Mononuclear cell (primary cell): ENCODE data around the gene HUWE1. TPM values are rescaled to one million over a fixed set of nuclear protein-coding genes. Genes with fewer than 3 reads are reported as not detected.

ENCODE experiments used
- H3K27me3 ChIP-seq: 2 replicates; pipeline ENCODE4 v1.6.0; 2011; ENCODE audit warnings: low read length, control low read depth; ENCODE audit not compliant: insufficient read depth
- H3K4me1 ChIP-seq: 2 replicates; pipeline ENCODE4 v1.5.1; 2011; ENCODE audit warnings: mild to moderate bottlenecking, low read length, control low read depth; ENCODE audit not compliant: insufficient read depth
- H3K4me3 ChIP-seq: 2 replicates; pipeline ENCODE4 v1.5.1; 2011; ENCODE audit warnings: mild to moderate bottlenecking, low read length, moderate library complexity
- H3K9me3 ChIP-seq: 2 replicates; pipeline ENCODE4 v1.5.1; 2011; ENCODE audit warnings: low read depth, mild to moderate bottlenecking, control low read depth, low read length
- total RNA-seq: library from RNA; depleted of rRNA; stranded (reverse); fragments of >200 nt; gene quantifications from one replicate; pipeline ENCODE4 v1.2.3, GENCODE V29; 2012

The HUWE1 gene
- total RNA-seq, 1 donor = 72.2 TPM

DNA sequence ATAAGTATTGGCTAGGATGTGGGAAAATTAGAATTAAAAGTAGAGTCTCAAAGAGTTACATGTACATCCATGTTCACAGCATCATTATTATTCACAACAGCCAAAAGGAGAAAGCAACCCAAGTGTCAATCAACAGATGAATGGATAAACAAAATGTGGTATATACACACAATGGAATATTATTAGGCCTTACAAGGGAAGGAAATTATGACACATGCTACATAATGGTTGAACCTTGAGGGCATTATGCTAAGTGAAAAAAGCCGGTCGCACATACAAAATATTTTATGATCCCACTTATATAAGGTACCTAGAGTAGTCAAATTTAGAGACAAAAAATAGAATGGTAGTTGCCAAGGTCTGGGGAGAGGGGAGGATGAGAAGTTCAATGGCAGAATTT lies 80.1 kb downstream of the HUWE1 start:
- Histone ChIP-seq H3K27me3 (no peaks in the 10 kb centered on the region), H3K9me3 (no peaks in the 10 kb centered on the region), H3K4me1 (no peaks in the 10 kb centered on the region), H3K4me3 (no peak overlapping the region)

GRCh38 chrX:53605004-53605403 lies 81.5 kb downstream of the HUWE1 start:
- no peaks in the 10 kb centered on the region for H3K4me1 ChIP-seq
- H3K4me3 ChIP-seq = no peak overlapping the region
- H3K9me3 ChIP-seq = no peaks in the 10 kb centered on the region

DNA sequence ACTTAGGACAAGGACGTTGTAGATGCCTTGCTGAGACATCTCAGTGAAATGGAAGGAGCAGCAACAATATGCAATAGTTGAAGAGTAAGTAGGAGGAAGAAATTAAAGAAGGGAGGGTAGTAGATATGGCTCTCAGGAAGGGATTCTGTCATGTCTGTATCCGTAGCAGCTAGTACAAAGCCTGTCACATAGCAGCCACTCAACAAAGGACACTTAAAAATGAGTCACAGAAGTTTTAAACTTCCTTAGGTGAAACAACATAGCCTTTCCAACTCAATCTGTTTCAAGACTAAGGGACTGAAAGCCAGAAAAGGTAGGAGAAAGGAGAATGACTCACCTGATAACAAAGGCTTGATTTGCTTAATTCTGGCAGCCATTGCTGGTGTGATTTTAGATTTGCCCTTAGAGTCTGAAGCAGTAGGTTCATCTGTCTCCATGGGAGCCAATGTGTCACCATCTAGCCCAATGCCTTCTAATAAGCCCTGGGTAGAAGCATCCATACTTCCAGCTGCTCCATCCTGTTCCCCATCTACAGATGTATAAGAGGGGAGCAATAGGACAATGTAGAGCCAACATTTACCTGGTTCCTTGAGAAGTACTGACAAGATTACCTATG lies 86.6 kb downstream of the HUWE1 start:
- H3K4me3 ChIP-seq = no peak overlapping the region
- peaks cover 4% of the 10 kb centered on the region for H3K4me1 ChIP-seq
- H3K9me3 ChIP-seq = no peaks in the 10 kb centered on the region
- H3K27me3 ChIP-seq = no peaks in the 10 kb centered on the region

More at GRCh38 chrX:53605004-53605403, 81.5 kb downstream of the HUWE1 start:
- no peaks in the 10 kb centered on the region for H3K27me3 ChIP-seq

- Histone ChIP-seq H3K9me3 (no peaks in the 10 kb centered on the region), H3K4me1 (peaks cover 4% of the 10 kb centered on the region), H3K4me3 (no peak overlapping the region), H3K27me3 (no peaks in the 10 kb centered on the region)
These were observed 88.3 kb downstream of the HUWE1 start for GRCh38 chrX:53598169-53598568.

- Histone ChIP-seq H3K27me3 (no peaks in the 10 kb centered on the region), H3K4me3 (no peak overlapping the region), H3K4me1 (peaks cover 4% of the 10 kb centered on the region), H3K9me3 (no peaks in the 10 kb centered on the region)
These were observed 91.2 kb downstream of the HUWE1 start for GRCh38 chrX:53595266-53595810.

- Histone ChIP-seq H3K4me1 (peaks cover 4% of the 10 kb centered on the region), H3K9me3 (no peaks in the 10 kb centered on the region), H3K4me3 (no peak overlapping the region), H3K27me3 (no peaks in the 10 kb centered on the region)
These were observed 92.2 kb downstream of the HUWE1 start for GRCh38 chrX:53594354-53594753.

DNA sequence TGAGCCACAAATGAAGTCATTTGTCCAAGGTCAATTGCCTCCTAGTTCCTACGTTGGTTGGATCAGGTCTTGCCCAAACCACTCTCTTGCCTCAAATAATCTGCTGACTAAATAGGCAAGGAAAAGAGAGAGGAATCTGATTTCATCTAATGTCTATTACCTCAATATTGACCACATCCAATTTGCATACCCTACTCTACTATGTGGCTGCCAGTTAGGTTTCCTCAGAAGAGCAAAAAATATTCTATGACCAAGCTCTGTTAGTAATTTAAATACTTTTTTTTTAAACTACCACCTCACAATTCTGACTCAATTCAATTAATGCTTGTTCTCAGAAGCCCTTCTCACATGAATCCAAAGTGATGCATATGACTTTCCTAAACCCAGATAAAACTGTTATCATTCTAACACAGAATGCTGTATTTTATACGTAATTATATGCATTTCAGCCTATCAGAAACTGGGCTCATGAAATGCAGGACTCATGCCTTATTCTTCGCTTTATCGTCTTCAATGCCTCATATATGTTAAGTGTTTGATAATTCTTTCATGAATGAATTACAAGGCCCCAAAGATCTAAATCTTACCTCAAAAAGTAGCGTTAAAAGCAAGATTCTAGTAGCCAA lies 98.6 kb downstream of the HUWE1 start:
- Histone ChIP-seq H3K9me3 (no peaks in the 10 kb centered on the region), H3K27me3 (no peaks in the 10 kb centered on the region), H3K4me3 (no peak overlapping the region), H3K4me1 (no peaks in the 10 kb centered on the region)

DNA sequence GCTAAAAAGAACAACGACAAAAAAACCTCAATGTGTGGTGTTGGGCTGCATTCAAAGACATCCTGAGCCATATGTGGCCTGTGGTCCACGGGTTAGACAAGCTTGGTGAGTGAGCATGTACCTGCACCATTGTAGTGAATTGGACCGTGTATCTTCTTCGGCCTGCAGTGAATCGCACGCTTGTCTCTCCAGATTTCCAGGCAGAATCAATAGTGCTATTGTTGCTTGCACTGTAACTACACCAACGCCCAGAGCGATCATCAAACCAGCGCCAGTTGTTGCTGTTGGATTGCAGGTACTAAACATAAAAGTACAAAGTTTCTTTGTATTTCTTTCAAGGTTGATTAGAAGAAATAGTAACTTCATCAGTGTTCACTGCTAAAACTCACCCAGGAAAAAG lies 101.6 kb downstream of the HUWE1 start:
- no peaks in the 10 kb centered on the region for H3K9me3 ChIP-seq
- no peaks in the 10 kb centered on the region for H3K27me3 ChIP-seq
- H3K4me3 ChIP-seq = no peak overlapping the region
- H3K4me1 ChIP-seq = no peaks in the 10 kb centered on the region

- Histone ChIP-seq H3K4me1 (no peaks in the 10 kb centered on the region), H3K4me3 (no peak overlapping the region)
These were observed 102.9 kb downstream of the HUWE1 start for GRCh38 chrX:53583571-53583970.

GRCh38 chrX:53580742-53581504 lies 105.6 kb downstream of the HUWE1 start:
- no peaks in the 10 kb centered on the region for H3K9me3 ChIP-seq
- no peaks in the 10 kb centered on the region for H3K27me3 ChIP-seq
- H3K4me3 ChIP-seq = no peak overlapping the region
- H3K4me1 ChIP-seq = no peaks in the 10 kb centered on the region

More at GRCh38 chrX:53583571-53583970, 102.9 kb downstream of the HUWE1 start:
- Histone ChIP-seq H3K9me3 (no peaks in the 10 kb centered on the region), H3K27me3 (no peaks in the 10 kb centered on the region)

DNA sequence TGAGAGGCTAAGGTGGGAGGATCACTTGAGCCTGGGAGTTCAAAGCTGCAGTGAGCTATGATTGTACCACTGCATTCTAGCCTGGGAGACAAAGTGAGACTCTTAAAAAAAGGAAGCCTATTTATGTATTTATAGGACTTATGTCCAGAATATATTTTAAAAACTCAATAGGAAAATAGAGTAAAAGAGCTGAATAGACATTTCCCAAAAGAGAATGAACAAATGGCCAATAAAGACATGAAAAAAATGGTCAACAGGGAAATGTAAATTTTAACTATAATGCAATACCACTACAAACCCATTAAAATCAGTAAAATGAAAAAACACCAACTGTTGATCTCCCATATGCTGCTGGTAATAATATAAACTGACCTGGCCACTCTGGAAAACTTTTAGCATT lies 115.0 kb downstream of the HUWE1 start:
- H3K4me3 ChIP-seq = no peak overlapping the region

GRCh38 chrX:53563324-53563723 lies 123.2 kb downstream of the HUWE1 start:
- Histone ChIP-seq H3K9me3 (no peaks in the 10 kb centered on the region), H3K4me3 (no peak overlapping the region), H3K27me3 (no peaks in the 10 kb centered on the region), H3K4me1 (no peaks in the 10 kb centered on the region)

More for the DNA sequence above, 115.0 kb downstream of the HUWE1 start:
- Histone ChIP-seq H3K9me3 (no peaks in the 10 kb centered on the region), H3K27me3 (no peaks in the 10 kb centered on the region), H3K4me1 (no peaks in the 10 kb centered on the region)

DNA sequence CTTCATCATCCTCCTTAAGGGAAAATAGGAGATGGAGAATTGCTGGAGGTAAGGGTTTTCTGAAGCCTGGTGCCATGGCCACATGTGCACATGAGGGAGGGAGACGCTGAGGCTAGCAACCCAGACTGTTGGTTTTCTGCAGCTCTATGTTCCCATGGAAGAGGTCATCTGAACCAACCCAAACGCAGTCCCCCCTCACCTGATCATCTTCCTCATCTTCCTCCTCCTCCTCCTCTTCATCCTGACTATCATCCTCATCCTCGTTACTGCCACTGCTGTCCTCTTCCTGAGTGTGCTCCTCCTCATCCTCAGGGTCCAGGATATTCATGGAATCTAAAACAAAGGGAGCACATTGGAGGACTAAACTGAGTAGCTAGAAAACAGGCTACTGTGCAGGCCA lies 124.6 kb downstream of the HUWE1 start:
- no peaks in the 10 kb centered on the region for H3K9me3 ChIP-seq
- no peaks in the 10 kb centered on the region for H3K27me3 ChIP-seq
- H3K4me1 ChIP-seq = no peaks in the 10 kb centered on the region

GRCh38 chrX:53558646-53559045 lies 127.9 kb downstream of the HUWE1 start:
- no peak overlapping the region for H3K4me3 ChIP-seq
- no peaks in the 10 kb centered on the region for H3K9me3 ChIP-seq
- no peaks in the 10 kb centered on the region for H3K27me3 ChIP-seq
- H3K4me1 ChIP-seq = no peaks in the 10 kb centered on the region

More for the DNA sequence above, 124.6 kb downstream of the HUWE1 start:
- H3K4me3 ChIP-seq = no peak overlapping the region

DNA sequence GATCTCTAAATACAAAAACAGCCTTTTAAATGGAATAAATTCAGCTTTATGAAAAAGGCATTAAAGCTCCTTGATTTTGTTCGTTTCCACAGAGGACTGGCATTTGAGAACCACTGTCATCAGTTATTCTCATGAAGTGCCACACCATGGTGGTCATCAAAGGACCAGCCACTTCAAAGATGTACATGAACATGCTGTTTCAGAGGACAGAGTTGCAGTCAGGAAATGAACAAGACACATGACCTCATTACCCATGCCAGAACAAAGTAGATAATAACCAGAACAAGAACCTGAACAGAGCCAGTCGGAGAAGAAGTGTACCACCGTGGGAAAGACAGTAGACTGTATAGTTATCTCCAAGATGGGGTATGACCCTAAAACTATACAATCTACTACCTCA lies 129.7 kb downstream of the HUWE1 start:
- Histone ChIP-seq H3K9me3 (no peaks in the 10 kb centered on the region), H3K4me1 (no peaks in the 10 kb centered on the region), H3K4me3 (no peak overlapping the region), H3K27me3 (no peaks in the 10 kb centered on the region)
